HEK293 (cell line): Measurements from ENCODE around the gene FCHO2.
"Not testable (repeated sequence)": the region's sequence is repeated elsewhere in the genome, so short reads cannot be mapped to it uniquely, and the experiment has no call there.

Experiments
- CTCF ChIA-PET: fragments of 350-600 bp; formaldehyde crosslinking; extraction: SDS; loops from one replicate; lab custom pipeline; 2021; ENCODE audit warnings: antibody characterized with exemption; lab: Yijun Ruan, JAX
- POLR2A ChIA-PET: fragments of 300-600 bp; formaldehyde crosslinking; extraction: SDS; loops from one replicate; lab custom pipeline; 2020; ENCODE audit warnings: antibody characterized with exemption, inconsistent platforms; lab: Yijun Ruan, JAX
- H3K27ac ChIP-seq: fragments of 200-500 bp; sonication (Bioruptor generic); 2 replicates; pipeline ENCODE4 v1.5.1; 2014; ENCODE audit warnings: low read depth, low read length, control low read depth, inconsistent platforms; ENCODE audit errors: extremely low read depth
- H3K36me3 ChIP-seq, 2 experiments: fragments of 200-500 bp in 1 of 2; sonication (Bioruptor generic) in 1 of 2; 1 replicate in 1 of 2; 2 replicates in 1 of 2; pipeline ENCODE4 v1.5.1; 2014 to 2017; ENCODE audit warnings: inconsistent platforms in 2 of 2, low read length in 2 of 2; ENCODE audit not compliant: control insufficient read depth in 2 of 2, insufficient read depth in 1 of 2
- H3K4me1 ChIP-seq: fragments of 200-500 bp; sonication (Bioruptor generic); 2 replicates; pipeline ENCODE4 v1.5.1; 2014; ENCODE audit warnings: mild to moderate bottlenecking, low read length, inconsistent platforms; ENCODE audit not compliant: control insufficient read depth, insufficient read depth
- H3K4me3 ChIP-seq: 2 replicates; pipeline ENCODE4 v1.5.1; 2011; ENCODE audit warnings: low read depth, mild to moderate bottlenecking, control low read depth, low read length, moderate library complexity
- H3K9me3 ChIP-seq: fragments of 200-500 bp; sonication (Bioruptor generic); 2 replicates; pipeline ENCODE4 v1.5.1; 2014; ENCODE audit warnings: low read depth, low read length, inconsistent platforms; ENCODE audit not compliant: control insufficient read depth, insufficient read depth
- BCL11B ChIP-seq: fragments of 450-650 bp; formaldehyde crosslinking; IDR thresholded peaks from 2 replicates; pipeline ENCODE4 v1.5.1; 2016; ENCODE audit warnings: low read depth, missing biosample characterization, missing genetic modification characterization
- CTCF ChIP-seq: fragments of 450-650 bp; formaldehyde crosslinking; IDR thresholded peaks from 2 replicates; pipeline ENCODE4 v1.5.1; 2016; ENCODE audit warnings: missing biosample characterization, missing genetic modification characterization
- GLIS1 ChIP-seq: fragments of 450-650 bp; formaldehyde crosslinking; IDR thresholded peaks from 2 replicates; pipeline ENCODE4 v1.5.1; 2016; ENCODE audit warnings: missing biosample characterization, missing genetic modification characterization
- SALL2 ChIP-seq: fragments of 450-650 bp; formaldehyde crosslinking; IDR thresholded peaks from 2 replicates; pipeline ENCODE4 v1.5.0; 2017; ENCODE audit warnings: missing biosample characterization, mild to moderate bottlenecking, missing genetic modification characterization, borderline replicate concordance
- SP7 ChIP-seq: fragments of 450-650 bp; formaldehyde crosslinking; IDR thresholded peaks from 2 replicates; pipeline ENCODE4 v1.5.1; 2016; ENCODE audit warnings: missing biosample characterization, missing genetic modification characterization
- TRIM28 ChIP-seq: IDR thresholded peaks from 2 replicates; pipeline ENCODE4 v1.6.1; 2011; ENCODE audit warnings: low read length, control low read depth, borderline replicate concordance
- ZBTB48 ChIP-seq: fragments of 450-650 bp; formaldehyde crosslinking; IDR thresholded peaks from 2 replicates; pipeline ENCODE4 v1.5.1; 2016; ENCODE audit warnings: missing biosample characterization, missing genetic modification characterization
- ZNF18 ChIP-seq: fragments of 450-650 bp; formaldehyde crosslinking; IDR thresholded peaks from 2 replicates; pipeline ENCODE4 v1.5.1; 2016; ENCODE audit warnings: missing biosample characterization, missing genetic modification characterization
- ZNF202 ChIP-seq: fragments of 450-650 bp; formaldehyde crosslinking; IDR thresholded peaks from 2 replicates; pipeline ENCODE4 v1.5.1; 2016; ENCODE audit warnings: missing biosample characterization, missing genetic modification characterization, borderline replicate concordance
- ZNF223 ChIP-seq: fragments of 450-650 bp; formaldehyde crosslinking; IDR thresholded peaks from 2 replicates; pipeline ENCODE4 v1.5.1; 2016; ENCODE audit warnings: missing biosample characterization, missing genetic modification characterization
- ZNF311 ChIP-seq: fragments of 450-650 bp; formaldehyde crosslinking; IDR thresholded peaks from 2 replicates; pipeline ENCODE4 v1.5.1; 2017; ENCODE audit warnings: missing biosample characterization, missing genetic modification characterization, borderline replicate concordance
- ZNF366 ChIP-seq: fragments of 450-650 bp; formaldehyde crosslinking; conservative IDR thresholded peaks from 2 replicates; pipeline ENCODE4 v1.5.1; 2016; ENCODE audit warnings: missing biosample characterization, missing genetic modification characterization
- ZNF398 ChIP-seq: fragments of 450-650 bp; formaldehyde crosslinking; IDR thresholded peaks from 2 replicates; pipeline ENCODE4 v1.5.1; 2017; ENCODE audit warnings: missing biosample characterization, missing genetic modification characterization
- ZNF449 ChIP-seq: fragments of 450-650 bp; formaldehyde crosslinking; IDR thresholded peaks from 2 replicates; pipeline ENCODE4 v1.5.1; 2017; ENCODE audit warnings: missing biosample characterization, mild to moderate bottlenecking, missing genetic modification characterization, moderate library complexity
- ZNF510 ChIP-seq: fragments of 450-650 bp; formaldehyde crosslinking; IDR thresholded peaks from 2 replicates; pipeline ENCODE4 v1.5.1; 2018; ENCODE audit warnings: mild to moderate bottlenecking, missing genetic modification characterization, missing biosample characterization; ENCODE audit not compliant: insufficient replicate concordance
- ZNF558 ChIP-seq: fragments of 450-650 bp; formaldehyde crosslinking; IDR thresholded peaks from 2 replicates; pipeline ENCODE4 v1.5.1; 2016; ENCODE audit warnings: missing biosample characterization, missing genetic modification characterization
- ZNF610 ChIP-seq: fragments of 450-650 bp; formaldehyde crosslinking; IDR thresholded peaks from 2 replicates; pipeline ENCODE4 v1.5.1; 2016; ENCODE audit warnings: missing biosample characterization, missing genetic modification characterization, borderline replicate concordance
- ZNF623 ChIP-seq: fragments of 450-650 bp; formaldehyde crosslinking; IDR thresholded peaks from 2 replicates; pipeline ENCODE4 v1.5.1; 2016; ENCODE audit warnings: missing biosample characterization, missing genetic modification characterization
- ZNF670 ChIP-seq: fragments of 450-650 bp; formaldehyde crosslinking; IDR thresholded peaks from 2 replicates; pipeline ENCODE4 v1.5.1; 2016; ENCODE audit warnings: missing biosample characterization, missing genetic modification characterization, low read depth
- ZNF837 ChIP-seq: fragments of 450-650 bp; formaldehyde crosslinking; IDR thresholded peaks from 2 replicates; pipeline ENCODE4 v1.5.1; 2016; ENCODE audit warnings: missing biosample characterization, missing genetic modification characterization
- ZNF843 ChIP-seq: fragments of 450-650 bp; formaldehyde crosslinking; IDR thresholded peaks from 2 replicates; pipeline ENCODE4 v1.5.1; 2016; ENCODE audit warnings: missing biosample characterization, missing genetic modification characterization
- ZSCAN16 ChIP-seq: fragments of 450-650 bp; formaldehyde crosslinking; IDR thresholded peaks from 2 replicates; pipeline ENCODE4 v1.5.1; 2016; ENCODE audit warnings: missing biosample characterization, missing genetic modification characterization

The FCHO2 gene

GRCh38 chr5:73008831-73009230 is 53.0 kb downstream of the FCHO2 start:
- Histone ChIP-seq H3K36me3 (no peaks in the 10 kb centered on the region; a peak in 1 of 3 replicates), H3K27ac (no peak overlapping the region), H3K4me1 (no peaks in the 10 kb centered on the region), H3K4me3 (no peak overlapping the region), H3K9me3 (no peaks in the 10 kb centered on the region)
- ChIA-PET CTCF (no interaction called here), POLR2A (no interaction called here)
- no peak for TF ChIP-seq TRIM28
- TF ChIP-seq SALL2, result no peak
- no peak for TF ChIP-seq ZNF843 (tag by site-specific recombination)
- TF ChIP-seq ZNF837 (tag by site-specific recombination), result no peak
- no peak for TF ChIP-seq ZNF202 (tag by site-specific recombination)
- no peak for TF ChIP-seq ZNF449 (tag by site-specific recombination)
- no peak for TF ChIP-seq ZNF558 (tag by site-specific recombination)
- no peak for TF ChIP-seq ZNF18 (tag by site-specific recombination)
- no peak for TF ChIP-seq ZBTB48 (tag by site-specific recombination)
- no peak for TF ChIP-seq GLIS1 (tag by site-specific recombination)
- TF ChIP-seq ZNF623, result no peak
- TF ChIP-seq BCL11B (tag by site-specific recombination), result no peak
- TF ChIP-seq ZNF311 (tag by site-specific recombination), result no peak
- no peak for TF ChIP-seq ZNF670

- H3K4me3 ChIP-seq, H3K4me1 ChIP-seq, H3K9me3 ChIP-seq, H3K36me3 ChIP-seq, H3K27ac ChIP-seq, CTCF ChIA-PET, POLR2A ChIA-PET: not testable (repeated sequence)
Observed at GRCh38 chr5:73011612-73012011, 55.8 kb downstream of the FCHO2 start.

- H3K27ac ChIP-seq, result no peak overlapping the region
- CTCF ChIA-PET, result no interaction called here
- H3K4me1 ChIP-seq, result no peaks in the 10 kb centered on the region
- POLR2A ChIA-PET, result interaction anchor here (0.6 kb wide), 1 partner anchor 109 kb away, joined by 3 read pairs; no protein-coding TSS in a partner anchor
- TF ChIP-seq ZNF366 (tag by site-specific recombination) (no peak), ZNF223 (tag by site-specific recombination) (no peak), CTCF (tag by site-specific recombination) (no peak), SP7 (tag by site-specific recombination) (no peak), ZNF398 (tag by site-specific recombination) (no peak), ZNF610 (tag by site-specific recombination) (no peak), ZNF510 (tag by site-specific recombination) (no peak), ZSCAN16 (tag by site-specific recombination) (no peak)
- no peaks in the 10 kb centered on the region for H3K9me3 ChIP-seq
- H3K4me3 ChIP-seq, result no peak overlapping the region
- peaks cover 0 to 13% of the 10 kb centered on the region in 2 experiments; a peak in 2 of 3 replicates for H3K36me3 ChIP-seq
Observed at GRCh38 chr5:73018892-73019291, 63.1 kb downstream of the FCHO2 start.
